Fibroblast of skin of left biceps (primary cell): ENCODE data around the gene PRKACG.
A peak's percentile ranks its signal among the peaks of the same experiment; 100 is the strongest.
"Not testable (repeated sequence)": the region's sequence is repeated elsewhere in the genome, so short reads cannot be mapped to it uniquely, and the experiment has no call there.

Experiments
- DNase-seq, 2 experiments: peaks; one replicate each; pipeline ENCODE4 v3.0.0-alpha.2; 2013; ENCODE audit warnings: low read depth in 2 of 2

The PRKACG gene

DNA sequence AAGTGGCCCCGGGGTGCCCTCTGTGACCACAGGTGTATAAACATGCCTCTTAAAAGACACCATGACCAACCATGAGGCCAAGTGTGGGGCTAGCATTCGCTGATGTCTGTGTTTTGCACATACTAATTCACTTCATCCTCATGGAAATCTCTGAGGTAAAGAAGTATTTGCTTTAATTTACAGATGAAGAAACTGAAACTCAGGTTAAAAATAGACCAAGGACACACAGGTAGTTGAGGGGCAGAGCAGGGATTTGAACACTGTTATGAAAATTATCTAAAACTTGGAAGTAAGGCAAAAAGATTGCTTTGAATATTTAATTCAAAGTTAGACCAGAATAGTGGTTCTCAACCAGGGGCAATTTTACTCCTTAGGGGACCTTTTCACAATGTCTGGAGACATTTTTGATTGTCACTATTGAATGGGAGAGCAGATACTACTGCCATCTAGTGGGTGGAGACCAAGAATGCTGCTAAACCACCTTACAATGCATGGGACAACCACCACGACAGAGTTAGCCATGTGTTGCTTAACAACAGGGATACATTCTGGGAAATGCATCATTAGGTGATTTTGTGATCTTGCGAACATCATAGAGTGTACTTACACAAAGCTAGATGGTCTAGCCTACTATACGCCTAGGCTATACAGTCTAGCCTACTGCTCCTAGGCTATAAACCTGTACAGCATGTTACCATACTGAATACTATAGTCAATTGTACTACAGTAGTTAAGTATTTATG is 13.6 kb upstream of the PRKACG start:
- DNase-seq, result no peak

- DNase-seq, result no peak
Measured at GRCh38 chr9:69023650-69024049, 9.7 kb upstream of the PRKACG start.

DNA sequence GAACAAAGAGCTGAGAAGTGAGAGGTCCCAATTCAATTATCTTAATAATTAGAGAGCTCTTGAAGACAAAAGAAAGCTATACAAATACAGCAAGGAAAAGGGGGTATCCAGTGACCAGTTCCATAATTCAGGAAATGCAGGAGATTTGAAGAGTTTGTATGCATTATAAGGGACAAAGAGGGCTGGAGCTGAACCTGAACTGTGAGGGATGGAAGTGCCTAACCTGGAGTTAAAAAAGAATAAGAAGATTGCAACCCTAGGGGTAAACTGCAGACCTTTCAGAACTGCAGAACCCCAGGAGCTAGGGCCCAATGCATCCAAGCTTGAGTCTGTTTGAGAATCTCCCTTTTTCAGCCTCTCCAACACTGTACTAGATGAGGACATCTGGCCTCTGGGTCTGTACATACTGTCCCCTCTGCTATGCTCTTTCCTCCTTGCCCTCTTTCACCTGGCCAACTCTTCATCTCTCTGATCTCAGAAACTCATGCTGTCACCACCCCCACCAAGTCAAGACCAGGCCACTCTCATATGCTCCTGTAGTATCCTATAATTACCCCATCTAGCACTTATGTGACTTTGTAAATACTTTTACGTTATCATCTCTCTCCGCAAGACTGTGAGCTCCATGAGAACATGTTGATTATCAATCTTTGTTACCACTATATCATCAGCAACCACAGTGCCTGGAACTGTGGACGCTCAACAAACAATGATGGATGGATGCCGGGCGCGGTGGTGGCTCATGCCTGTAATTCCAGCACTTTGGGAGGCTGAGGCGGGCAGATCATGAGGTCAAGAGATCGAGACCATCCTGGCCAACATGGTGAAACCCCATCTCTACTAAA is 6.6 kb upstream of the PRKACG start:
- no peak for DNase-seq

DNA sequence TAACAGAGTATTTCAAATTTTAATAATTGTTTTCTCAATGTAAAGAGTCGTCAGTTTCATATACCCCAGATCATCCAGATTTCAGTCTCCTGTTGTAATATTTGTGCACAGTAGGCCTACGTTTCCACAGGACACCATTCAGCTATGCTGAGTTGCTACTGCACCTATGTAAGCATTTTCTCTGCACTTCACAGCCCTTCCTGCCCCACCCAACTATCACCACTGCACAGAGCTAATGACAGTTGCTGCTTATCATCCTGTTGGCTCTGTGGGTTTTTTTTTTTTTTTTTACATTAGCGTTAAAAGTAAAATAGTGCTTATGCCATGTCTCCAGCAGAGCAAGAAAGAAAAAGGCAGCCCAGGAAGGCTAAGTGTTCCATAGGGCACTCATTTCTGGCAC is 5.9 kb upstream of the PRKACG start:
- DNase-seq, result no peak

GRCh38 chr9:69018737-69019136 is 4.8 kb upstream of the PRKACG start:
- no peak for DNase-seq

GRCh38 chr9:69016191-69017096 is 2.5 kb upstream of the PRKACG start:
- DNase-seq, result no peak

DNA sequence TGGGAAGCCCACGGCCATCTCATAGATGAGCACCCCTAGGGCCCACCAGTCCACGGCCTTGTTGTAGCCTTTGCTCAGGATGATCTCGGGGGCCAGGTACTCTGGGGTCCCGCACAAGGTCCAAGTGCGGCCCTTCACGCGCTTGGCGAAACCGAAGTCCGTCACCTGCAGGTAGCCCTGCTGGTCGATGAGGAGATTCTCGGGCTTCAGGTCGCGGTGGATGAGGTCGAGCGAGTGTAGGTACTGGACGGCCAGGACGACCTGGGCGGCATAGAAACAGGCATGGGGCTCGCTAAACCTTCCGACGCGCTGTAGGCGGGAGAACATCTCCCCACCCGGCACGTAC is 558 bp downstream of the PRKACG start:
- no peak for DNase-seq

DNA sequence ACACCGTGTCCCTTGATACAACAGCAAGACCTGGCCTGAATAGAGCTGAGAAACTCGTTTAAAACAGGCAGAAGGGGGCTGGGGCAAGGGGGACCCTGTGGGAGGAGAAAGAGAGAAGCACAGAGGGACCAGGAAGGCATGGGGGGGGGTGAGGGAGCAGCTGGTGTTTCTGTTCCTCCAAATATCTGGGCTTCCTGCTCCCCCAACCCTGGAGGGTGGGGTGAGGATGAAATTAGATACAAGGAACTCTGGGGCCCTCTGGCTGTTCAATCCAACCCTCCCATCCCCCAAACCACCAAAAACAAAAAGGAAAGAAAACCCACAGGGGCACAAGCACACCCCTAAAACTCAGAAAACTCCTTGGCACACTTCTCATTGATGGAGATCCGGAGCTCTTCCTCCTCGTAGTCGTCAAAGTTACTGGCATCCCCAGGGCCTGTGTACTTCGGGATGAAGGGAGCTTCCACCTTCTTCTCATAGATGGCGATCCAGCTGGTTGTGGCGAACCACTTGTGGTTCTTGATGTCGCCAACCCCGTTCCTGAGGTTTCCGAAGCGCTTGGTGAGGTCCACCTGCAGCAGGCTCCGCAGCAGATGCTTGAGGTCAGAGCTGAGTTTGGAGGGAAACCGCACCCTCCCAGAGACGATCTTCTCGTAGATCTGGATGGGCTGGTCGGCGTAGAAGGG is 1.1 kb downstream of the PRKACG start:
- DNase-seq, result no peak

GRCh38 chr9:69009708-69010107 is 4.2 kb downstream of the PRKACG start:
- DNase-seq, result no peak

GRCh38 chr9:69004836-69005235 is 9.1 kb downstream of the PRKACG start:
- DNase-seq, result no peak

GRCh38 chr9:69003051-69003450 is 10.9 kb downstream of the PRKACG start:
- no peak for DNase-seq

DNA sequence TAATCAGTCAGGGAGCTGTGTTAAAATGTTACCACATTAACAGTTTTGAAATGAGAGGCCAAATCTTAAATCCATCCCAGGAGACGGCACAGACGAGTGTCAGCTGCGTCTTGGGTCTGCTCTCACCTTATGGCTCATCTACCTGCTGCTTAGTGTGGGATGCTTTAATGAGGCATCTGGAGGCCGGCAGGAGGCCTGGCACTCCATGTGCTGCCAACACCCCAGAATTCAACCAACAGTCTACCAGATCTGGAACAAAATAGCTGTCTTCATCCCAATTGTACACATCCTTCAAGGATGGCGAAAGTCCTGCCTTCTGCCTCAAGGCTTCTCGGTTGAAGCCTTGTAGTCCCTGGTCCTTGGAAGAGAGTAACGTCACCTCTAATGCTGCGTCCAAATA is 12.0 kb downstream of the PRKACG start:
- no peak for DNase-seq

DNA sequence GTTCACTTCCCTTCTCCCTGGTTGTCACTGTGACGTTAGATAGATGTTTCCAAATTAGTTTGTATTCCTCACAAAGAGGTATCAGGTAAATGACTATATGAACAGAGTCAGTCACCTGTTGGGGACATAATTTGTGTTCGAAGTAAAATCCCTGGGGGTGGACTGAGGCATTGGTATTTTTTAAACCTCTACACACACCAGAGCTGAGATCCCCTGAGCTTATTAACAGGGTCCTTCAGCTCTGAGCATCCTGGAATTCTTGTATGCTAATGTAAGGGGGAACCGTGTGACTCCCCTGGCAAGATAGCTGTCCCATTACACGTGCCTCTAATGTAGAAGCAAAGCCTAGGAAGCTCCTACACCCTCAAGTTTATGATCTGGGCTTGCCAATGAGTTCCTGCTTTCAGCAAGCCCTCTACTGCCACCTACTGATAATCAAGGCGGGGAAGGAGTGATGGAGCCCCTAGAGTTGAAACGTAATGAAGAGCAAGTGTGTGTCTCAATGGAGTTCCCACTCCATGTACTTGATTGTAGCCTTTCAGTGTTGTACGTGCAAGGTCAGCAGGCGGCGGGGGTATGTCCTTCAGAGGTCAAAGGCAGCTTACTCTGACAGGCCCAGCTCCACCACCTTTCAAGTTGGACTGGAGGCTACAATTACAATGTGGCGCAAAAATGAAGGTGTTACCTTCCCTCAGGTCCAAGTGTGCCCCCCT is 14.4 kb downstream of the PRKACG start:
- peak; percentile 9 to 21 for DNase-seq

DNA sequence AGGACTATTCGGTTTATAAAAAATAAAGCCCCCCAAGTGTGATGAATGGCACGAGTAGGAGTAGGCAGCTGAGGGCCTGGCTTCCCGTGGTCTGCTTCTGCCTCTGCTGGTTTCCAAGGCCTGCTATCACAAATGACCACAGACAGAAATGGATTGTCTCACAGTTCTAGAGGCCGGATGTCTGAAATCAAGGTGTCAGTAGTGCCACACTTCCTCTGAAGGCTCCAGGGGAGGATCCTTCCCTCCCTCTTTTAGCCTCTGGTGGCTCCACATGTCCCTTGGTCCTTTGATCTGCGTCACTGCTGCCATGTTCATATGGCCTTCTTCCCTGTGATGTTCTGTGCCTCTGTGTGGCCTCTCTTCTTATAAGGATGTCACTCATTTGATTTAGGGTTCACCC is 15.1 kb downstream of the PRKACG start:
- DNase-seq, result no peak

GRCh38 chr9:68998385-68998784 is 15.5 kb downstream of the PRKACG start:
- no peak for DNase-seq

GRCh38 chr9:68997666-68998065 is 16.2 kb downstream of the PRKACG start:
- DNase-seq, result no peak

GRCh38 chr9:68996462-68996861 is 17.5 kb downstream of the PRKACG start:
- no peak for DNase-seq

DNA sequence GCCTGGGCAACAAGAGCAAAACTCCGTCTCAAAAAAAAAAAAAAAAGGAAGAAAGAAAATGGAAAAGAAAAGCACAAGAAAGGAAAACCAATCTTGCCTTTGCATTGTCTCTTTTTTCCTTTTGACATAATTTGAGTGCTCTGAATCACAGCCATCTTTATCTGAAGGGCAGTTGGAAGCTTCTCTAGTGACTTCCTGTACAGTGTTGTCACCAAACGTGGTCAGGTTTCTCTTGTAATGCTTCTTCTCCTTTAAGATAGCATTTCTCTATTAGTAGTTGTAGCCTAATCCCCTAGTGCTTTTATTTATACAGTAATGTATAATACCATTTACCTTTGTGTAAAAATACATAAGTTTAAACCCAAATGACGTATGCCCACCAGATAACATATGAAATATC is 18.1 kb downstream of the PRKACG start:
- DNase-seq, result no peak

- DNase-seq, result no peak
Measured at GRCh38 chr9:68991457-68991856, 22.5 kb downstream of the PRKACG start.

GRCh38 chr9:68986949-68987348 is 27.0 kb downstream of the PRKACG start:
- DNase-seq, result not testable (repeated sequence)
